LNCaP clone FGC (cell line): ENCODE measurements around the gene DROSHA.

ENCODE experiments used
- DNase-seq: peaks from one replicate; pipeline ENCODE4 v3.0.0-alpha.2; 2011; ENCODE audit warnings: low read depth
- H3K4me3 ChIP-seq: 2 replicates; pipeline ENCODE4 v1.5.1; 2011; ENCODE audit warnings: mild to moderate bottlenecking, low read depth, low read length, control low read depth
- TF ChIP-seq, protein P1 (sequence below): IDR thresholded peaks from 2 replicates; pipeline ENCODE4 v1.5.1; 2012; ENCODE audit warnings: mild to moderate bottlenecking; ENCODE audit not compliant: control insufficient read depth, insufficient read depth; ENCODE audit errors: extremely low read depth

Gene DROSHA, protein sequence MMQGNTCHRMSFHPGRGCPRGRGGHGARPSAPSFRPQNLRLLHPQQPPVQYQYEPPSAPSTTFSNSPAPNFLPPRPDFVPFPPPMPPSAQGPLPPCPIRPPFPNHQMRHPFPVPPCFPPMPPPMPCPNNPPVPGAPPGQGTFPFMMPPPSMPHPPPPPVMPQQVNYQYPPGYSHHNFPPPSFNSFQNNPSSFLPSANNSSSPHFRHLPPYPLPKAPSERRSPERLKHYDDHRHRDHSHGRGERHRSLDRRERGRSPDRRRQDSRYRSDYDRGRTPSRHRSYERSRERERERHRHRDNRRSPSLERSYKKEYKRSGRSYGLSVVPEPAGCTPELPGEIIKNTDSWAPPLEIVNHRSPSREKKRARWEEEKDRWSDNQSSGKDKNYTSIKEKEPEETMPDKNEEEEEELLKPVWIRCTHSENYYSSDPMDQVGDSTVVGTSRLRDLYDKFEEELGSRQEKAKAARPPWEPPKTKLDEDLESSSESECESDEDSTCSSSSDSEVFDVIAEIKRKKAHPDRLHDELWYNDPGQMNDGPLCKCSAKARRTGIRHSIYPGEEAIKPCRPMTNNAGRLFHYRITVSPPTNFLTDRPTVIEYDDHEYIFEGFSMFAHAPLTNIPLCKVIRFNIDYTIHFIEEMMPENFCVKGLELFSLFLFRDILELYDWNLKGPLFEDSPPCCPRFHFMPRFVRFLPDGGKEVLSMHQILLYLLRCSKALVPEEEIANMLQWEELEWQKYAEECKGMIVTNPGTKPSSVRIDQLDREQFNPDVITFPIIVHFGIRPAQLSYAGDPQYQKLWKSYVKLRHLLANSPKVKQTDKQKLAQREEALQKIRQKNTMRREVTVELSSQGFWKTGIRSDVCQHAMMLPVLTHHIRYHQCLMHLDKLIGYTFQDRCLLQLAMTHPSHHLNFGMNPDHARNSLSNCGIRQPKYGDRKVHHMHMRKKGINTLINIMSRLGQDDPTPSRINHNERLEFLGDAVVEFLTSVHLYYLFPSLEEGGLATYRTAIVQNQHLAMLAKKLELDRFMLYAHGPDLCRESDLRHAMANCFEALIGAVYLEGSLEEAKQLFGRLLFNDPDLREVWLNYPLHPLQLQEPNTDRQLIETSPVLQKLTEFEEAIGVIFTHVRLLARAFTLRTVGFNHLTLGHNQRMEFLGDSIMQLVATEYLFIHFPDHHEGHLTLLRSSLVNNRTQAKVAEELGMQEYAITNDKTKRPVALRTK (N-terminal part only)

DNA sequence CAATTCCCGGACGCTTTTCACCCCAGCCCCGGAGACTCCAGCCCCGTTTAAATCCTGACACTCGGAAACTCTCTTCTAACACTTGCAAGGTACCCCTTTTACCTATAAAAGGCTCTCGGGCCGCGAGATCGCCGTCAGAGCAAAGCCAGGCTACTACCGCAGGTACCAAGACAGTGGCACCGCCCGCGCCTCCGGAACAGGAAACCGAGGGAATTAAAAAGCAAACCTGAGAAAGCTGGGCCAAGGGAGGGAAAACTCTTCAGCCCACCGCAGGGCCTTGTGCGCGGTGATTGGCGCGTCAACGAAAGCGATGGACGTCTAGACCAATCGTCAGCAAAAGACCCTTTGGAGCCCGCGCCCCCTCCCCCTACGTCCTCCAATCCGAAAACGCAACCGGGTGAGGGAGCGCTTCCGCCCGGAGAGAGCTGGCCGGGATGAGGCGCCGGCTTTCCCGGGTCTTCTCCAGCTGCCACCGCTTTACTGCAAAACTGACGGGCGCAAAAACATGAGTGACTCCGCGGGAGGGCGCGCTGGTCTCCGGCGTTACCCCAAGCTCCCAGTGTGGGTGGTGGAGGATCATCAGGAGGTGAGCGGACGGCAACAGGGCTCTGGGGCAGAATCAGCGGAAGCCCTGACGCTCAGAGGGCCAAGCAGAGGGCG is at the start of gene DROSHA, which contains the start of gene C5orf22:
TSS of gene DROSHA (minus strand) at position 206 of the 660 bp plus-strand sequence. CDS start 3,034 bp downstream, outside the sequence.
TSS of gene C5orf22 (plus strand) at position 414 of the 660 bp plus-strand sequence. CDS start at position 506, 92 bp downstream.
- peak; percentile 94 for DNase-seq
- H3K4me3 ChIP-seq = peak within 1 kb of the TSS; percentile 89
- TF ChIP-seq, protein P1, sequence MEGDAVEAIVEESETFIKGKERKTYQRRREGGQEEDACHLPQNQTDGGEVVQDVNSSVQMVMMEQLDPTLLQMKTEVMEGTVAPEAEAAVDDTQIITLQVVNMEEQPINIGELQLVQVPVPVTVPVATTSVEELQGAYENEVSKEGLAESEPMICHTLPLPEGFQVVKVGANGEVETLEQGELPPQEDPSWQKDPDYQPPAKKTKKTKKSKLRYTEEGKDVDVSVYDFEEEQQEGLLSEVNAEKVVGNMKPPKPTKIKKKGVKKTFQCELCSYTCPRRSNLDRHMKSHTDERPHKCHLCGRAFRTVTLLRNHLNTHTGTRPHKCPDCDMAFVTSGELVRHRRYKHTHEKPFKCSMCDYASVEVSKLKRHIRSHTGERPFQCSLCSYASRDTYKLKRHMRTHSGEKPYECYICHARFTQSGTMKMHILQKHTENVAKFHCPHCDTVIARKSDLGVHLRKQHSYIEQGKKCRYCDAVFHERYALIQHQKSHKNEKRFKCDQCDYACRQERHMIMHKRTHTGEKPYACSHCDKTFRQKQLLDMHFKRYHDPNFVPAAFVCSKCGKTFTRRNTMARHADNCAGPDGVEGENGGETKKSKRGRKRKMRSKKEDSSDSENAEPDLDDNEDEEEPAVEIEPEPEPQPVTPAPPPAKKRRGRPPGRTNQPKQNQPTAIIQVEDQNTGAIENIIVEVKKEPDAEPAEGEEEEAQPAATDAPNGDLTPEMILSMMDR = 0 out of 2 replicates have a peak, but pooled peaks have one; percentile 13

- TF ChIP-seq, protein P1 = no peak
- no peak for DNase-seq
- H3K4me3 ChIP-seq = no peak overlapping the region
These were observed 47.7 kb upstream of the DROSHA start for GRCh38 chr5:31579558-31579957.

DNA sequence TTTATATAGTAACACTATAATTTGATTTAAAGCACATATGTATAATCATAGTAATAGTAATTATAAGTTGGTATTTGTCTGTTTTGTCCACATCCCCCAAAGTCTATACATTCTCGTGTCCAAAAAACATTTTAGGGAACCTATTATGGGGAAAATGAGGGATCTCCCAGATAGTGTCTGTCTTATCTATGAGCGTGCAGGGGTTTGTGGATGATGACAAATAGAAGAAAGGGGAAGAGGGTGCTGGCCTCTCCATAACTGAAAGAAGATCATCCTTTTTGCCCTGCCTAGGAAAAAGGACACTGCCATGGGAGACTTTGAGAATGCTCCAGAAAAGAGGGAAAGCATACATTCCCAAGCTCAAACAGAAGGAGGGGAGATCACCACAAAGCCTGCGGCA is 45.5 kb upstream of the DROSHA start:
- no peak for DNase-seq
- TF ChIP-seq, protein P1 = no peak
- no peak overlapping the region for H3K4me3 ChIP-seq

DNA sequence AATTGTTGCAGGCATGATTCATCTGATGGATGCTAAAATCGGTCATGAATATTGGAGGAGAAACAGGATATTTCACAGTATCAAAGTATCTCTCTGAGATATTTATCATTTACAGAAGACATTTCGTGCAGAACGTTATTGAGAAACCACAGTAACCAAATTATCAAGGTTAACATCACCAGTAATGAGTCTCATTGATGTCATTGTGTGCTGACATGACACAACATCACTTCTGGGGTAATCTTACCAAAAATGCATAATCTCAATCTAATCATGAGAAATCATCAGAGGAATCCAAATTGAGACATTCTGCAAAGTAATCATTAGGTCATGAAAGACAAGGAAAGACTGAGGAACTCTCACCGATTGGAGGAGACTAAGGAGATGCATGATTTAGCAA is 42.9 kb upstream of the DROSHA start:
- H3K4me3 ChIP-seq = no peak overlapping the region
- TF ChIP-seq, protein P1 = no peak

DNA sequence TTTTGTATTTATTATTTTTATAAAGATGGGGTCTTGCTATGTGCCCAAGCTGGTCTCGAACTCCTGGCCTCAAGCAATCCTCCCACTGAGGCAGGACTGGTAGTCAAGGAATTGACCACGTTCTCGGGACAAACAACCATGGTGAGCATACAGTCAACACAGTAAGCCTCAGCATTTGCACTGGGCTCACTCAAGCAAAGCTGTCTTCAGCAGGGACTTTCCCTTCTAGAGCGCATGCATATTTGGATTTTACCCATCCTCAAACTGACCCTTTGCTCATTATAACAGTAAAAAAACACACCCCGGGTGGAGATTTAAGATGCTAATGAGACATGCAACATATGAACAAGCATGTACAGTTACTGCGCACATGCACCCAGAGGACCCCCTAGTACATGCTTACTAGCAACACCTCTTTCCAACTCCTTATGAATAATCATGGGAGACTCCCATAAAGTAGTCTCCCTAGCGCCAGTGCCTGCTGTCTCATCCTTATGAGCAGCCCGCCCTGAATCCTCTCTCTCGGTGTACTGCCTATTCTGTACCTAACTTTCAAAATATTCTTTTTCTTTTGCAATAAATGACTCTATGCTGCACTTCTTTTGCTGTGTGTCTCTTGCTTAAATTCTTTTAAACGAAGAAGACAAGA is 41.7 kb upstream of the DROSHA start:
- H3K4me3 ChIP-seq = no peak overlapping the region
- TF ChIP-seq, protein P1 = no peak
- no peak for DNase-seq

More for the DNA sequence above, 42.9 kb upstream of the DROSHA start:
- no peak for DNase-seq
